ENCODE measurements around the gene NLGN1.

NLGN1 gene

DNA sequence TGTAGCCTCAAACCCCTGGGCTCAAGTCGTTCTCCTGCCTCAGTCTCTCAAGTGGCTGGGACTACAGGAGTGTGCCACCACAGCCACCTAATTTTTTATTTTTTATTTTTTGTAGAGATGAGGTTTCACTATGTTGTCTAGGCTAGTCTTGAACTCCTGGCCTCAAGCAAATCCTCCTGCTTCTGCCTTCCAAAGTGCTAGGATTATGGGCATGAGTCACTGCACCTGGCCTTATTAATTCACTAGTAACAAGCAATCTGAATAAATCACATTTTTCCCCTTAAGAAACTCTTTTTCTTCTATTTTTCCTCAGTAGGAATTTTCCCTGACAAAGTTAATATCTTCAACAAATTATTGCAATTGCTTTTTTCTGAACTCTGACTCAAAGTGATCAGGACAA, 336.9 kb downstream of the NLGN1 start:
- no peak for DNase-seq

DNA sequence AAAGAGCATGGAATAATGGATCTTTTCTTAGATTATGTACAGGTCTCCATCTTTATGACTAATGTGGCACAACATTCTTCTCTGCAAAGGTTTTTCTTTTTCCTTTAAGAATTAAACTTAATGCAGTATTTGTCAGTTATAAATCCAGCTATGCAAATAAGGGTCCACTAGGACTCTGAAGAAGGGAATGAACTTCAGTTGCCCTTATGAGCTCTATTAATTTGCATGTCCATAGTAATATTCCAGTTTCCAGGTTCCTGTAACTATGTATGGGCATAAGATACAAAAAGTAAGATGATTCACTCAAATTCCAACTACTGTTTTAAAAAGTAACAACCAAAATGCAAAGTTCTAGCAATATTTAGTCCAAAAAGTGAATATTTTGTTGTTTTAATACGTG, 337.4 kb downstream of the NLGN1 start:
- no peak for DNase-seq

DNA sequence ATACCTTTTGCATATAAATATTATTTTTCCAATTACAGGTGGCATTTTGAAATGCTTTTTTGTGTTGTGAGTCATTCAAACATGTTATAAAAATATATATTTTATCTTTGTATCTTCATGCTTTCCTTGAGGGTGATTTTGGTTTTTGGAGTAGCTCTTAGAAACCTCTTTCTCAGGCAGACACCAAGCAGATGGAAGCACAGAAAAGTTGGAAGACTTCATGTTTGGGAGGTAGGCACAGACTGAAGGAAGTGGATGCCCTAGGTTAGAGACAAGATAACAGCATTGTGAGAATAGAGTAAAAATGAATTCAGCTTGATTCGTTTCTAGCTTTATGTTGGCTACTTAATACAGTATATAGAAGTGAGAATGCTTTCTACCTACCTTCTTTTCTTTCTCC, 338.3 kb downstream of the NLGN1 start:
- no peak for DNase-seq

DNA sequence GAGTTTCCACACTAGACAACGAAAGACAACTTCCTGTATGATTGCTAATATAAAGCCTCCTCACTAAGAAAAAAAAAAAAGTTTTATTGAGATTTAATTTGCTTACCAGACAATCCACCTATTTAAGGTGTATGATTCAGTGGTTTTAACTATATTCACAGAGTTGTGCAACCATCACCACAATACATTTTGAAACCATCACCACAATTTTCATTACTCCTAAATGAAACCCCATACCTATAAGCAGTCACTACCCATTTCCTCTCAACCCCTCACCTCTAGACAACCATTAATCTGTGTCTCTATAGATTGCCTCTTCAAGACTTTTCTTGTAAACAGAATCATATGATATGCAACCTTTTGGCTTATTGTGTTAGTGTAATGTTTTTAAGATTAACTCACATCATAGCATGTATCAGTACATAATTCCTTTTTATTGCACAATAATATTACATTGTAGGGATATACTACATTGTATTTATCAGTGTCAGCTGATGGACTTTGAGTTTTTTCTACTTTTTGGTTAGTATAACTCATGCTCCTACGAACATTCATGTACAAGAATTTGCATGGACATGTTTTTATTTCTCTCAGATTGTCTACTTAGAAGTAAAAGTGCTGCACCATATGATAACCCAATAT, 339.7 kb downstream of the NLGN1 start:
- no peak for DNase-seq

DNA sequence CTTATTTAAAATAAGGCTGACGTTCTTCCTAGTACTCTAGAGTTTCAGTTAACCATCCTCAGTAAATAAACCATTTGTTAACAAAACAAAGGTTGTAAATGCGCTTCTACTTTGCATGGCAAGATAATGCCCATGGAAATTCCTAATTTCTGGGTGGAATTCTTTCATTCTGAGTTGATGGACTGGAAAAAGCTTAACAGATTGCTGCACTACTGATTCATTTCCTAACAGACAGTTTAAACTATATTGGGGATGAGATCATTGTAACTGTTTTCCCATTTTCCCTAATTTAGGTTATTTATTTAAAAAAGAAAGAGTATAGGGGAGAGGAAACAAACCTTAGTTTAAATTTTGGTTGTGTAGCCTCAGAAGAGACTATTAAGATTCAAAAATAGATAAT, 342.2 kb downstream of the NLGN1 start:
- DNase-seq, result no peak

DNA sequence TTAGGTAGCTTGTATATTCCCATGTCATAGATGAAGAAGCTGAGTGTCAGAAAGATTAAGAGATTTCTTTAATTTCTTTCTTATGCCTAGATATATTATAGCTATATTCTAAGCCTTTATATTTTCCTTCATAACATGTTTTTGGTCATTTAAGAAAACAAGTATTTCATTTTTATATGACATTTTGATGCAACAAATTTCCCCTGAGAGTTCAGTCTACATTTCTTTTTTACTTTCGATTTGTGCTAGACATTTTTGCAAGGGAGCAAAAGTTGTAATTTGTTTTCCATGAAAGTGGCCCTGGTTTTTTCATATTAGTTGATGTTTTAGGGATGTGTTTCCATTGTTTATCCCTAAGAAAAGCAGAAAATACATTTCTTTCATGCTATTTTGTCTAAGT, 344.9 kb downstream of the NLGN1 start:
- no peak for DNase-seq

DNA sequence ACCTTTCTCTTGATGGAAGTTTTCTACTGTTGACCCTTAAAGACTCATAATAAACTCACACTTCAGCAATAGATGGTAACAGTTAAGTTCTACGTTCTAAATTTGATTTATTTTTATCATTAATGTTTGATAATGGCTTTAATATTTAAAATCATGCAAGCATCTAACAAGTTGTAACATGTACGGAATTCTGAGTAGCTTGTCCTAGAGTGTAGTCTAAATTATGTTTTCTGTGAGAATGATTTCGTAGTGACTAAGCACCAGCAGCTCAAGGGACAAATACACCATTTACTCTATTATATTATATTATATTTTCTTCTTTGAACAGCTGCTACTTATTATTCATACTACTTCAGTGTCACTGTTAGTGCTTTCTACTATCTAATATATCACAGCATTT, 345.6 kb downstream of the NLGN1 start:
- DNase-seq, result no peak

DNA sequence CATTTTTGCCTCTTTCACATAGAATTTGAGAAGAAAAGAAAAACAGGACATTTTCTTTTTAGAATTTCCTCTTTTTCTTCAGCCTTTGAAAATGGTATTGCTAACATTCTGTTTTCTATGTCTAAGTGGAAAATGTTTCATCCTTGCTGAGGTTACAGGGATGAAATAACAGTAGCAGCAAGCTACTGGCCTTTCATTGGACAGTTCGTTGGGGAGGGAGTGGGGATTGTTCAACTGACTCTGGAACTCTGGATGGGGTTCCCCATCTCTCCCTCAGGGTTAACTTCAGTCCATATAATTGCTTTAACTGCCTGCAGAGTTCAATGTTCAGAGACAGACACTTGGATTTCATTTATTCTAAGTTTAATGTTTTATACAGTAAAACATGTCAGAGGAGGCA, 346.0 kb downstream of the NLGN1 start:
- DNase-seq, result no peak

DNA sequence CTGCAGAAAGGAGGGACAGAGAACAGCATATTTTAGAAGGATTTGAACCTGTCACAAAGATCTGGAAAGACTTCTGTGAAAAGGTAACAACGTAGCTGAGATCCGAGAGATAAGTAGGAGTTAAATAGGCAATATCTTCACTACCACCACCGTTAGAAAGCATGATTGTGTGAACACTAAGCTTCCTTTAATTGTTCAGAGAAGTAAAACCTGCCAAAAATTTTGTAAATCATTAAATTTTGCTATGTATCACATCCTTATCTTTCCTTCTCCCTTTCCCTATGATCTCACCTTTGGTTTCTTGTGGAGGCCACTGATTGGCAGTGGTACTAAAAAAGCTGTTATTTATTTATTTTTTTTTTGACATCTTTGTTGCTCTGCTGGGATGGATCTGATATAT, 346.9 kb downstream of the NLGN1 start:
- DNase-seq, result no peak

DNA sequence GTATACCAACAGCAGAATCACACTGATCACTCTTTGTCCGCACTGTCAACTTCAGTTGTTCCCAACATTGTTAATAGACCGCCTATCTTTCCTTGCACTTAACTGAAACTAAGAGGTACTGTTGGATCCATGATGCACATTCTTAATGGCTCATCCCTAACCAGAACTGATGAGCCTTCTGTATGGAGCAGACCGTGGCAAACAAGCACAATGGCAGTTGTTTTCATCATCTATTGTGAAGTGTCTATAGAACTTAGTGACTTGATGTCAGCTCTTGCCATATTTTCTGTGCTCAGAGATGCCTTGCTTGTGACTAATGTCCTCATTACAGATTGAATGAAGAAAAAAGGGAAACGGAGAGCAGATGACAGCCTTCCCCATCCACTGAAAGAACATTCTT, 347.4 kb downstream of the NLGN1 start:
- DNase-seq, result no peak

DNA sequence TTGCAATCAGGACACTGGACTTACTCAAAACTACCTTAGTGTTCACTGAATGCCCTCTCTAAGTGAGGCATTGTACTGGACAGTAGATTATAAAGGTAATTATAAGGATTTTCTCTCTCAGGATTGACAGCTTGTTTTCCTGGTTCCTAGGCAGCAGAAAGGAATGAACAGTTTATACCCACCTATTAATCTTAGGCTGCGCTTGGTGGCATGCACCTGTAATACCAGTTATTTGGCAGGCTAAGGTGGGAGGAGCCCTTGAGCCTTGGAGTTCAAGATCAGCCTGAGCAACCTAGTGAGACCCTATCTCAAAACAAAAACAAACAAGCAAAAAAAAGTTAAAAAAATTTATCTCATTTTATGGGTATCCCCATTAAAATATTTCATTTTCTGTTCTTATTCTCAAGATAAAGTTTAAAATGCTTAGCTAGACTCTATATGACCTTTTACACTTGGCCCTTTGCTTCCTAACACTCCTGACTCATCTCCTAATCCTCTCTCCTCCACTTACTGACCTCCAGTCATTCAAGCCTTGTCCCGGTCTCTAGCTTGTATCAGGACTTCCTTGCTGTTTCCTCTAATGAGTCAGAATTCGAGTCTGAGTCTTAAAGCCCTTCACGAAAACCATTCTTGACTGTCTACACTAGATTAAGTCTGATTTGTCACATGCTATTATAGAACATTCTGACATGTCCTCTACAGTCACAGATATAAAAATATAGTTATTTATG, 348.6 kb downstream of the NLGN1 start:
- no peak for DNase-seq

DNA sequence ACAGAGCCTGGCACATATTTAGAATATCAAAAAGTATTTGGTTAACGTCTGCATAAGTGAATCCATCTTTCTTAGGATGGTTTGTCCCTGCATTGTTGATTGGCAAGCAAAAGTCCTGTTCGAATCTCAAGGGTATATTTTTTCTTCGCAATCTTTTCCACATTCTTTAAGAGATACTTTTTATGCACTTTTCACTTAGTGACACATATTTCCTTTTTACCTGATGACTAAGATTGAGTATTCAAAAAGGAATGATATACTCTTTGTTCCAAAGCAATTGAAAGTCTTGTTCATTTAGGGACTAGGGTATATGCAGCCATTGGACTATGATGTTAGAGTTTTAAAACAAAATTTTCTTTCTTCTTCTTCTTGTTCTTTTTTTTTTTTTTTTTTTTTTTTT, 349.9 kb downstream of the NLGN1 start:
- DNase-seq, result no peak

DNA sequence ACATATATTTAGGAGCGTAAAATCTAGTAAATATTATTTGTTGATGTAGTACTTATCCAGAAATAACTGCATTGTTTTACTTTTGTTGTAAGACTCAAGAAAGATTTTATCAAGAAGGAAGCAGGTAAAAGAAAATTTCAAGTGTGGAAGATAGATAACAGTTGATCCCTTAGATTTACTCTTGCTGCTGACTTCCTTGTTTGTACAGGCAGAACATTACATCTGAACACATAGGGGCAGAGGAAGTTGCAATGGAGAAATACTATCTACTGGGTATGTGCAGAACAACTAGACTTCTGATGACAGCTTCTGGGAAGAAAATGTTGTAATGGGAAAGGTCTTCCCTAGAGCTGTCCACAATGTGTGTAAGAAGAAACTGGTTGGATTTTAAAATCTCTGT, 350.6 kb downstream of the NLGN1 start:
- DNase-seq, result no peak

DNA sequence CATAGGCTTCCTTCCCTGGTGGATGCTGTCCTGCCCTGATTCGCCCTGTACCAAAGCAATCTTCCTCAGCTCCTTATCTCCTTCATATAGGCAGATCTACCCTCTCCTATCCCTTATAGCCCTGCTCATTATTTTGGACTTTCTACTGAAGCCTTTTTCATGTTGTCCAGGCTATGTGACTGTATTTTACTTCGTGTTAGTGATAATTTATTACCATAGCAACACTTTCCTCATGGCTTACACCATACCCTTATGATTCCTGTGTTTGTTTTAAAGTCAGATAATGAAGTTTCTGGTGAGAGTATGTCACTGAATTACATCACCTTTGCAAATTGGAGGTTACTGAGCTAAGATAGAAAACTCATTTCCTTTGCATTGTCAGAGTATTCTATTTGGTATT, 352.6 kb downstream of the NLGN1 start:
- DNase-seq, result no peak

DNA sequence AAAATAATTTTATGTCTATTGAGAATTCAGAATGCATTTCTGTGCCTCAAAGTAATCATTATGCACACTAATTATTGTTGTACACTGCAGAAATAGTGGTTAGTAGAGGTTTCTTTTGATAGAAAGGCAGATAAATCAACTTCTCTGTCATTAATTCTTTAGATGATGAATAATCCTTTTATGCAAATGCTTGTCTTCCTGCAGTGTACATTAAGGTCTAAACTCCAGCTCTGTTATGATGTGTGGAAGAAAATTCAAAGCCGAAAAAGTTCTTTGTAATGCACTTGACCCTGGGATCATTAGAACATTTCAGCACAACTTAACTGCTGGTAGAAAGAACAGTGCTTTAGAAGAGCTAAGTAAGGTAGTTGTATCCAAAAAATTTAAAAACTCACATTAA, 353.0 kb downstream of the NLGN1 start:
- no peak for DNase-seq

DNA sequence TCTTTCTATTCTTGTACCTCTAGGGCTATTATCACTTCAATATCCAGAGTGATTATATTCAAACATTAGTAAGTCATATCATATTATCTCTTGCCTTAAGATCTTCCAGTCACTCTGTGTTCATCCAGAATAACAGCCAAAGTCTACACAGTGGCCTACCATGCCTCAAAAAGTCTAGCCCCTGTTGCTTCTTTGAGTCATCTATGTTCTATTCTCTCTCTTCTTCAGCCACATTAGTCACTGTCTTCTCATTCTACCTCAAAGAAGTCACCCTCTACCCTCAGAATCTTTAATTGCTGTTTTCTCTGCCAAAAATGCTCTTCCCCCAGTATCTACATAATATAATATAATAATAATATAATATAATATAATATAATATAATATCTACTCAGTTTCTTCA, 356.0 kb downstream of the NLGN1 start:
- DNase-seq, result no peak

DNA sequence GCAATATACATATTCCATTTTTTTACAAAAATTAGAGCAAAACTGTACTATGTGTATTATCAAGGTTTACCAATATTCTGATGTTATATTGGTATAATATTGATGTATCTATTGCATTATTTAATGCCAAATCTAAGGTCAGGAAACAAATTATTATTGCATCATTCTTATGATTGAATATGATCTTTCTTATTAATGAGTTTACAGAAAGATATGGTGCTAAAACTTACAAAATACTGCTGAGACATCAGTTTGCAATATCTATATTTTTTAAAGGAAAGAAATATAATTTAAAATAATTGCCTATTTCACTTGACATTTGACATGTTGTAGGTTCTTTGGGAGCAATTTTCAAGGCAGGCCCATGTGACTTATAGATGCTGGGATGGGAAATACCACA, 357.6 kb downstream of the NLGN1 start:
- no peak for DNase-seq

DNA sequence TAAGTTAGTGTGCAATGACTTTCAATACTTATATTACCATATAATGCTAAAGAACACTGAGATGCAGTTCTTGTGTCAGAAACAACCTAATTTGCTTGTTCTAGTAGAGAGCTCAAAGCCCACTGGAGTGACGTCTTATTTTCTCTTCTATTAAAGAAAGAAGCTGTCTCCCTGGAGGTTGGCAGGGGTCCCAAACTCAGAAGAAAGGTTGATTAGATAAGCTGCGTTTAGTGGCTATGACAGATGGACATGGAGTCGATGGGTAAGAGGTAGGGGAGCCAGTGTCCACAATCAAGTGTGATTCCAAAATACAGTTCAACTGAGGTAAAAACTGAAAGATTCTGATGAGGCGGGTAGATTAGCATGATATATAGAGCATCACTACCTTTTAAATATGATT, 363.6 kb downstream of the NLGN1 start:
- no peak for DNase-seq

DNA sequence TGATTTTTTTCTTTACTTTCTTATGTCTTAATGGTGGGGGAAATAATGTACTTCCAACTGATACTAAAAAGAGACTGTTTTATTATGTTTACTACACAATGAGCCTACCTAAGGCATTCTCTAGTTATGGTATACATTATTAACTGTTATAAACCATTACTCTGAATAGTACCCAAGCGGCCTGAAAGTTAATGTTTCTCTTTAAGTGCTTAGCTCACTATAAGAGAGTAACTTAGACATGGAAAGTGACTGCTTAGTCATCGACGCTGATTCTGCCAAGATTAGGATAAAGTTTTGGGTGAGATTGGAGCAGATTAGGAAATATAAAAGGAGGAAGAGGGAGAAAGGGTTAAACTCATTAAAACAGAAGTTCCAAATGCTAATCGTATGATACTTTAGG, 365.0 kb downstream of the NLGN1 start:
- no peak for DNase-seq

DNA sequence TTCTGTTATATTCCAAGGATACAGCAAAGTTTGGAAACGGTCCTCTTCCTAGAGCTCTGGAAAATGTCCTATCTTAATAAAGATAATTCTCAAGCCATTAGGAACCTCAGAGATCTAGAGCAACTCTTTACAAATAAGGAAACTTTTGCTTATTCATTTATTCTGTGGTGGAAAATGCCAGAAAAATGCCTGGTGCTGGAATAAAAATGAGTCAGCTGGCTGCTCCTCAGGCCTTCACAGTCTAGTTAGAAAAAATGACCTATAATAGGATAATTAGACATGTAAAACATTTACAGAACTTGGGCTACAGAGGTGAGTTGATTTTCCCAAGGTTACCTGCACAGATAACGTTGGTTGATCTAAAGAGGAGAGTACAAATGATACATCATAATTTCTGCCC, 372.5 kb downstream of the NLGN1 start:
- DNase-seq, result no peak

DNA sequence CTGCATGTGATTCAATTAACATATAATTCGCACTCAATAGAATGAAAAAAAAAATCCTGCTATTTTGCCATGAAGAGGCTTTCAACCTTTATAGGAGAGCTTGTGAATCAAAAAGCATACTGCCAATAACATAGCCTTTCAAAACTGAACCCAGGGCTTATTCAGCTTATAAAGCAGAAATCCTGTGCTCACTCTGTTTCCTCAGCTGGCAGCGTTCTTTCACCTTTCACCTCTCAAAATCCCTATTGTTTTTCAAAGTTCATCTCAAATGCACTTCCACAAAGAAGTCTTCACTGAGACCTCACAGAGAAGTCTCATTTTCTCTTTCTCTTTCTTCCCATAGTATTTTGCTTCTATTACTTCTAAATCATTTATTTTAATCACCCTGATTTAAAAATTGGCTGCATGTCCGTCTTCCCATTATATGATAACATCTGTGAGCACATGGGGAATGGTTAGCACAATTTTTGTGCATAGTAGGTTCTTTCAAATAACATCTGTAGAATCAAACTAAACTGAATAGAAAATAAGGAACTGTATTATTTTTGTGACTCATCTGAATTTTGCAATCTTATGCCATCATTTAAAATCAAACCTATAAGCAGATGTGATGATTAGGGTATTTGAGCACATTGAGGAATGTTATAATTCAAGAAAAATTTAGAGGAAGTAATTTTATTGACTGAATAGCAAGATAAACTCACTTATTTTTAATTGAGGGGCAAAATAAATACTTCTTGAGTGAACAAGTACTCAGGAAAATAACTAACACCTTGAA, 373.4 kb downstream of the NLGN1 start:
- DNase-seq, result no peak

DNA sequence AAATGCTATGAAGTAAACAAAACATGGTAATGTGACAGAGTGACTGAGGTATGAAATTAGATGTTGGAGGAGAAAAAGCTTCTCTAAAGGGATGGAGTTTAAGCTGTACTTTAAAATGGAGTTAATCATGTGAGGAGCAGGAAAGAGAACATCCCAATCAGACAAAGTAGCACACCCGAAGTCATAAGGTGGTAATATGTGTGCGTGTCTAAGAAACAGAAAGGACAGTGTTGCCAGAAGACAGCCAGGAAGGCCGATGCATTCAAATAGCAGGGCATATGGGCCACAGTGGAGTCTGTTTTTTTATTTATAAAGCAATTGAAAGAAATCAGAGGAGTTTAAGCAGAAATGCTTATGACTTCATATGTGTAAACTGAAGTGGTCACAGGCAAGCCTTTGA, 376.3 kb downstream of the NLGN1 start:
- no peak for DNase-seq

DNA sequence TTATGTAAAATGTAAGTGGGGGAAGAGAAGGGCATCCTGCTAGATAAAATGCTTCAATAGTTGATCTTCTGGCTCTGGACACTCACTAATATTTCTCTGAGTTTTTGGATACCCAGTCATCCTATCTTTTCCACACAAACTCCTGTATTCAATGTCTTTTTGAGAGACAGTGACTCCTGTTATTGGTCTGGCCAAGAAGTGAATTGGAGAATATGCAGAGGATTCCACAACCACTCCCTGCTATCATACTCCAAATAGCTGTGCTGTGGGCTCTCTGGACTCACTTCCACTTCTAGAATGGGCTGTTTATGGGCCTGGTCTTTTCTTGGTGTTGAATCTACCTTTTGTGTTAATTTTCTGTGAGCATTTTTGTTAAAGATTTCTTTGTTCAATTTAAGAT, 376.8 kb downstream of the NLGN1 start:
- DNase-seq, result no peak

DNA sequence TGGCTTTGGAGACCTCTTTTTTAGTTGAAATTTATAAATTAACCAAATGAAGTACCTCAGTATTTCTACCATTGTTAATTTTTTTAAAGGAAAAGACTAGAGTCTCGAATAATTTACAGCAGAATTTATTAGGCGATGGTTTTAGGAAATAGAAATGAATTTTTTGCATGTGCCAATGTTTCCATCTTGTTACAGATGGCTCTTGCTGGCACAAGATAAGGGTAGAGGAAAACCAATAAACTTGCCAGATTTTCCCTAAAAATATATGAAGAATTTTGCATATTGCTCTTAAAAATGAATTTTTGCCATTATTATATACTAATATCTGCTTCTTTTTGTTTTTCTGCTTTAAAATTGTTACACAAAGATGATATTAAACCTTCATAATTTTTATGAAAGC, 380.7 kb downstream of the NLGN1 start:
- no peak for DNase-seq

All from stimulated activated naive CD4-positive, alpha-beta T cell treated with Interleukin-2 at 50 U/mL for 16 hours (primary cell).